ENCODE results near the gene TMCO1.
A peak's percentile ranks its signal among the peaks of the same experiment; 100 is the strongest.
"Not testable (repeated sequence)": the region's sequence is repeated elsewhere in the genome, so short reads cannot be mapped to it uniquely, and the experiment has no call there.

Gene TMCO1

DNA sequence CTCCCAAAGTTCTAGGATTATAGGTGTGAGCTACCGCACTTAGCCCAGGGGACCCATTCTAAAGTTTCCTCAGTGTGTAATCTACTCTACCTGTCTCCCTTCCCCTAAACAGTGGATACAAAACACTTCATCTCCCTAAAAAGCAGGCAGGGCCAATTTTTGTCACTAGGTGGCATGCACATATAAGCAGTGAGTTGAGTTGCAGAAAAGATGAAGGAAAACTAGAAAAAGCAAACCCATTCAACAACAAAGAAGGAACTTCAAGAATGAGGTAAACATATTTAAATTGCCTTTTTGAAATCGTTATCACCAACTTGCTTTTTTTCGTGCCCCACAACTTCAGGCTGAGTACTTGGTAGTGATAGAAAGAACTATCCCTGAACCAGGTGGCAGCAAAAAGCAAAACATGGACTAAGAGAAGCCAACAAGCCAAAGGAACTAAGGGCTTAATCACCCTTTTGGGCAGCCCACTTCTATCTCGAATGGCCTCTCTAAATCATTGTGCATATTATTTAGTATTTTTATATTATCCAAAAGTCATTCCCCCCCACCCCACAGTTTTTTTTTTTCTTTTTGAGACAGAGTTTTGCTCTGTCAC is 50.7 kb downstream of the TMCO1 start:
- Histone ChIP-seq H3K27me3 (ENCODE audit: insufficient read depth, low read length) (no peaks in the 10 kb centered on the region), H3K9me3 (ENCODE audit: insufficient read depth, low read depth, low read length) (no peaks in the 10 kb centered on the region), H2AK5ac (ENCODE audit: low read length) (no peak overlapping the region), H3K79me1 (ENCODE audit: low read length) (no peaks in the 10 kb centered on the region), H3K4me1 (ENCODE audit: control insufficient read depth in 1 of 2, insufficient read depth in 2 of 2, low read length in 2 of 2) (no peaks in the 10 kb centered on the region), H2AFZ (ENCODE audit: insufficient read depth, low read length, poor library complexity) (no peak overlapping the region), H3K36me3 (ENCODE audit: control insufficient read depth in 1 of 2, insufficient read depth in 2 of 2, low read length in 2 of 2) (no peaks in the 10 kb centered on the region), H3K4me3 (ENCODE audit: low read depth, low read length) (no peak overlapping the region), H3K23ac (ENCODE audit: low read length) (no peak overlapping the region), H4K12ac (ENCODE audit: low read depth, low read length) (no peak overlapping the region), H3K4ac (ENCODE audit: low read depth, low read length) (no peak overlapping the region), H2BK120ac (ENCODE audit: insufficient read depth, low read length, poor library complexity) (no peak overlapping the region), H2BK5ac (ENCODE audit: low read depth, low read length, poor library complexity) (no peak overlapping the region), H2BK12ac (ENCODE audit: low read length) (no peak overlapping the region), H3K27ac (ENCODE audit: low read depth, low read length) (no peak overlapping the region), H3K18ac (ENCODE audit: low read length) (no peak overlapping the region), H4K8ac (ENCODE audit: low read depth, low read length) (no peak overlapping the region), H3K14ac (ENCODE audit: low read length) (no peak overlapping the region), H3K9ac (ENCODE audit: low read length) (no peak overlapping the region), H3K79me2 (ENCODE audit: control insufficient read depth, insufficient read depth, low read length, poor library complexity) (no peaks in the 10 kb centered on the region), H3K4me2 (ENCODE audit: low read length) (no peak overlapping the region), H4K91ac (ENCODE audit: low read depth, low read length) (no peak overlapping the region)
- WGBS (ENCODE audit: extremely low coverage, insufficient coverage, insufficient read length), result no CpG with 5 or more reads among the region's 4 CpGs
- DNase-seq, result peak; percentile 43 to 80

DNA sequence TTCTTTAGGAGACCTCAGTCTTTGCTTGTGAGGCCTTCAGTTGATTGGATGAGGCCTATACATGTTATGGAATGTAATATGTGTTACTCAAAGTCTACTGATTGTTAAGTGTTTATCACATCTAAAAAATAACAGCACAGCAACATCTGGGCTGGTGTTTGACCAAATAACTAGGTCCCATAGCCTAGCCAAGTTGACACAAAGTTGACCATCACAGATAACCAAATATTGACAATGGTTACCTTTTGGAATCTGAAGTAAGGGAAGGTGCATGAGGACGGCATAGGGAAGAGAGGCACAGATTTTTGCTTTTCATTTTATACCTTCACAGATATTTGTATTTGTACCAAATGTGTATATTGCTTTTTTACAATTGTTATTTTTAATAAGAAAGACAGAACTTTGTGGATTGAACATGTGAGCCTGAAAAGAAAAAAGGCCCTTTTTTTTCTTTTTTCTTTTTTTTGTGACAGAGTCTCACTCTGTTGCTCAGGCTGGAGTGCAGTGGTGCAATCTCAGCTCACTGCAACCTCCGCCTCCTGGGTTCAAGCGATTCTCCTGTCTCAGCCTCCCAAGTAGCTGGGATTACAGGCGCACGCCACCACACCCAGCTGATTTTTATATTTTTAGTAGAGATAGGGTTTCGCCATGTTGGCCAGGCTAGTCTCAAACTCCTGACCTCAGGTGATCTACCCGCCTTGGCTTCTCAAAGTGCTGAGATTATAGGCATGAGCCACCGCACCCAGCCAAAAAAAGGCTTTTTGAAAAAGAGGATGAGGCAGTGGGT is 52.2 kb downstream of the TMCO1 start:
- H3K14ac ChIP-seq (ENCODE audit: low read length); H3K4ac ChIP-seq (ENCODE audit: low read depth, low read length); H3K79me2 ChIP-seq (ENCODE audit: control insufficient read depth, insufficient read depth, low read length, poor library complexity); H3K9me3 ChIP-seq (ENCODE audit: insufficient read depth, low read depth, low read length); H4K12ac ChIP-seq (ENCODE audit: low read depth, low read length); H2BK12ac ChIP-seq (ENCODE audit: low read length); H3K4me1 ChIP-seq (ENCODE audit: control insufficient read depth in 1 of 2, insufficient read depth in 2 of 2, low read length in 2 of 2); H2BK120ac ChIP-seq (ENCODE audit: insufficient read depth, low read length, poor library complexity); H3K36me3 ChIP-seq (ENCODE audit: control insufficient read depth in 1 of 2, insufficient read depth in 2 of 2, low read length in 2 of 2); H3K79me1 ChIP-seq (ENCODE audit: low read length); H3K9ac ChIP-seq (ENCODE audit: low read length); H4K91ac ChIP-seq (ENCODE audit: low read depth, low read length); H3K4me3 ChIP-seq (ENCODE audit: low read depth, low read length); H2AK5ac ChIP-seq (ENCODE audit: low read length); H2BK5ac ChIP-seq (ENCODE audit: low read depth, low read length, poor library complexity); H3K4me2 ChIP-seq (ENCODE audit: low read length); H3K27ac ChIP-seq (ENCODE audit: low read depth, low read length); DNase-seq; H3K27me3 ChIP-seq (ENCODE audit: insufficient read depth, low read length); H4K8ac ChIP-seq (ENCODE audit: low read depth, low read length); H3K23ac ChIP-seq (ENCODE audit: low read length); H2AFZ ChIP-seq (ENCODE audit: insufficient read depth, low read length, poor library complexity); H3K18ac ChIP-seq (ENCODE audit: low read length): not testable (repeated sequence)
- WGBS (ENCODE audit: extremely low coverage, insufficient coverage, insufficient read length), result no CpG with 5 or more reads among the region's 8 CpGs

DNA sequence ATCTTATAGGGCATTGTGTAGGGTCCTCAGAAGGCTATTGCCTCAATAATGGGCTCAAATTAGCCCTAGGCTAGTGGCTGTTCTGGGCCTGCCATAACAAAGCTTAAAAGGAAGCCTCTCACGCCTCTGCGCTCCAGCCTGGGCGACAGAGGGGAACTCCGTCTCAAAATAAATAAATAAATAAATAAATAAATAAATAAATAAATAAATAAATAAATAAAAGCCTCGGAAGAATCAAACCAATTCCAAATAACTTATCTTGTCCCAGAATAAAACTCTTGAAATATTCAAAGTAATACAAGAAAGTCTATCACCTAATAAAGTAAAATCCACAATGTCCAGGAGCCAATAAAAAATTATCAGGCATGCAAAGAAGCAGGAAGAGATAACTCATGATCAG is 55.9 kb downstream of the TMCO1 start:
- no CpG with 5 or more reads among the region's 5 CpGs for WGBS (ENCODE audit: extremely low coverage, insufficient coverage, insufficient read length)
- no peak overlapping the region for H4K12ac ChIP-seq (ENCODE audit: low read depth, low read length)

DNA sequence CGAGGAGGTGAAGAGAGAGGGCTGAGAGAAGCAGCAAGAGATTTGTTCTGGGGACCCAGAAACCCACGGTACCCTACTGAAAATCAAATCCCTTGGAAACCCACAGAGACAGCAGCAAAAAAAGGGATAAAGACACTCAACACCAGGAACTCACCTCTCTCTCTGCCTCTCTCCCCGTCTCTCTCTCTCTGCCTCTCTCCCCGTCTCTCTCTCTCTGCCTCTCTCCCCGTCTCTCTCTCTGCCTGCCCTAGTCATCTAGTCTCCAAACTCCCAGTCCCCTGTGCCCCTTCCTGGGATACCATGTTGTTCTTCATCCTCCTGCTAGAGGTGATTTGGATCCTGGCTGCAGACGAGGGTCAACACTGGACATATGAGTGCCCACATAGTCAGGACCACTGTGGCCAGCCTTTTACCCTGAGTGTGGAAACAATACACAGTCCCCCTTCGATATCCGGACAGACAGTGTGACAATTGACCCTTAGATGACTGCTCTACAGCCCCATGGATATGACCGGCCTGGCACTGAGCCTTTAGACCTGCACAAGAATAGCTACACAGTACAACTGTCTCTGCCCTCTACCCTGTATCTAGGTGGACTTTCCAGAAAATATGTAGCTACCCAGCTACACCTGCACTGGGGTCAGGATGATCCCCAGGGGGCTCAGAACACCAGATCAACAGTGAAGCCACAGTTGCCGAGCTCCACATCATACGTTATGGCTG is 60.5 kb downstream of the TMCO1 start:
- Histone ChIP-seq H3K4me2 (ENCODE audit: low read length) (no peak overlapping the region), H2AFZ (ENCODE audit: insufficient read depth, low read length, poor library complexity) (no peak overlapping the region), H3K79me2 (ENCODE audit: control insufficient read depth, insufficient read depth, low read length, poor library complexity) (no peaks in the 10 kb centered on the region), H3K9me3 (ENCODE audit: insufficient read depth, low read depth, low read length) (no peaks in the 10 kb centered on the region), H2BK12ac (ENCODE audit: low read length) (no peak overlapping the region), H2BK120ac (ENCODE audit: insufficient read depth, low read length, poor library complexity) (no peak overlapping the region), H3K4ac (ENCODE audit: low read depth, low read length) (no peak overlapping the region), H3K23ac (ENCODE audit: low read length) (no peak overlapping the region), H3K9ac (ENCODE audit: low read length) (no peak overlapping the region), H3K27me3 (ENCODE audit: insufficient read depth, low read length) (no peaks in the 10 kb centered on the region), H3K79me1 (ENCODE audit: low read length) (no peaks in the 10 kb centered on the region), H3K14ac (ENCODE audit: low read length) (no peak overlapping the region), H3K36me3 (ENCODE audit: control insufficient read depth in 1 of 2, insufficient read depth in 2 of 2, low read length in 2 of 2) (no peaks in the 10 kb centered on the region), H3K27ac (ENCODE audit: low read depth, low read length) (no peak overlapping the region), H3K4me3 (ENCODE audit: low read depth, low read length) (no peak overlapping the region), H4K12ac (ENCODE audit: low read depth, low read length) (no peak overlapping the region), H2BK5ac (ENCODE audit: low read depth, low read length, poor library complexity) (no peak overlapping the region), H3K18ac (ENCODE audit: low read length) (no peak overlapping the region), H4K8ac (ENCODE audit: low read depth, low read length) (no peak overlapping the region), H2AK5ac (ENCODE audit: low read length) (no peak overlapping the region), H4K91ac (ENCODE audit: low read depth, low read length) (no peak overlapping the region), H3K4me1 (ENCODE audit: control insufficient read depth in 1 of 2, insufficient read depth in 2 of 2, low read length in 2 of 2) (no peaks in the 10 kb centered on the region)
- no CpG with 5 or more reads among the region's 11 CpGs for WGBS (ENCODE audit: extremely low coverage, insufficient coverage, insufficient read length)
- DNase-seq, result no peak

More for the DNA sequence above, 55.9 kb downstream of the TMCO1 start:
- no peaks in the 10 kb centered on the region for H3K79me2 ChIP-seq (ENCODE audit: control insufficient read depth, insufficient read depth, low read length, poor library complexity)
- no peak overlapping the region for H2AFZ ChIP-seq (ENCODE audit: insufficient read depth, low read length, poor library complexity)
- H2BK120ac ChIP-seq (ENCODE audit: insufficient read depth, low read length, poor library complexity), result no peak overlapping the region
- no peak overlapping the region for H3K18ac ChIP-seq (ENCODE audit: low read length)
- no peak for DNase-seq
- no peak overlapping the region for H4K8ac ChIP-seq (ENCODE audit: low read depth, low read length)
- no peak overlapping the region for H2BK5ac ChIP-seq (ENCODE audit: low read depth, low read length, poor library complexity)
- no peak overlapping the region for H3K23ac ChIP-seq (ENCODE audit: low read length)
- no peaks in the 10 kb centered on the region for H3K9me3 ChIP-seq (ENCODE audit: insufficient read depth, low read depth, low read length)
- H3K9ac ChIP-seq (ENCODE audit: low read length), result no peak overlapping the region
- H3K4ac ChIP-seq (ENCODE audit: low read depth, low read length), result no peak overlapping the region
- no peak overlapping the region for H3K27ac ChIP-seq (ENCODE audit: low read depth, low read length)
- H3K4me2 ChIP-seq (ENCODE audit: low read length), result no peak overlapping the region
- no peaks in the 10 kb centered on the region for H3K79me1 ChIP-seq (ENCODE audit: low read length)
- no peak overlapping the region for H2BK12ac ChIP-seq (ENCODE audit: low read length)
- no peak overlapping the region for H3K14ac ChIP-seq (ENCODE audit: low read length)
- no peaks in the 10 kb centered on the region for H3K27me3 ChIP-seq (ENCODE audit: insufficient read depth, low read length)
- no peak overlapping the region for H3K4me3 ChIP-seq (ENCODE audit: low read depth, low read length)
- no peak overlapping the region for H4K91ac ChIP-seq (ENCODE audit: low read depth, low read length)
- H3K4me1 ChIP-seq (ENCODE audit: control insufficient read depth in 1 of 2, insufficient read depth in 2 of 2, low read length in 2 of 2), result no peaks in the 10 kb centered on the region
- H3K36me3 ChIP-seq (ENCODE audit: control insufficient read depth in 1 of 2, insufficient read depth in 2 of 2, low read length in 2 of 2), result no peaks in the 10 kb centered on the region
- H2AK5ac ChIP-seq (ENCODE audit: low read length), result no peak overlapping the region
